K562 (cell line): ENCODE results near the gene ALDH1A3. TPM values are rescaled to one million over a fixed set of nuclear protein-coding genes. Genes with fewer than 3 reads are reported as not detected.

Experiments used
- ATAC-seq: fragments of 200-7000 bp; cut with Tn5 transposase; 3 replicates; pipeline ENCODE4 v1.9.1; 2020; ENCODE audit warnings: moderate library complexity
- BruUV-seq: library from RNA; stranded (reverse); fragments of 400-500 nt; replicated peaks from 2 replicates; lab custom pipeline; 2021; lab: Mats Ljungman, UMichigan
- CTCF ChIA-PET: fragments of 300-600 bp; formaldehyde crosslinking; extraction: SDS; loops from one replicate; lab custom pipeline; 2021; ENCODE audit warnings: low intra/inter-chr PET ratio; lab: Yijun Ruan, JAX
- POLR2A ChIA-PET: fragments of 300-600, 350-650 bp; sonication (Branson Sonifier 250); formaldehyde crosslinking; extraction: SDS; loops from one replicate; lab custom pipeline; 2021; ENCODE audit warnings: antibody characterized with exemption, inconsistent platforms; lab: Yijun Ruan, JAX
- DNase-seq, 4 experiments: peaks; one replicate each; pipeline versions ENCODE4 v3.0.0 to v3.0.0-alpha.2; 2011 to 2018; ENCODE audit warnings: low spot score in 3 of 4, mixed read lengths in 3 of 4; ENCODE audit errors: extremely low read depth in 1 of 4
- FAIRE-seq: peaks from 2 replicates; lab custom pipeline; 2011; peaks lifted over from hg19 to GRCh38; lab: Jason Lieb, UNC
- H2AFZ ChIP-seq: 2 replicates; pipeline ENCODE4 v1.6.0; 2011; ENCODE audit warnings: low read depth, low read length, control low read depth, inconsistent platforms
- H3K27ac ChIP-seq: fragments of 200-600 bp; 3 replicates; pipeline ENCODE4 v1.8.0; 2011; ENCODE audit warnings: low read depth, mild to moderate bottlenecking, control low read depth, inconsistent platforms, low read length, moderate library complexity, mixed read lengths; ENCODE audit errors: extremely low read depth
- H3K27me3 ChIP-seq, 2 experiments: fragments of 300-600 bp in 1 of 2; 2 replicates in 1 of 2; 3 replicates in 1 of 2; pipeline versions ENCODE4 v1.6.0 to v1.8.0; 2011; ENCODE audit warnings: inconsistent platforms in 2 of 2, low read length in 2 of 2, mild to moderate bottlenecking in 1 of 2, mixed read lengths in 1 of 2, moderate library complexity in 1 of 2; ENCODE audit not compliant: control insufficient read depth in 2 of 2, insufficient read depth in 2 of 2
- H3K36me3 ChIP-seq: fragments of 300-600 bp; 3 replicates; pipeline ENCODE4 v1.8.0; 2011; ENCODE audit warnings: mild to moderate bottlenecking, low read length, inconsistent platforms; ENCODE audit not compliant: control insufficient read depth, insufficient read depth
- H3K4me1 ChIP-seq, 2 experiments: fragments of 200-600 bp in 1 of 2; replicated peaks in 1 of 2; 2 replicates in 1 of 2; 3 replicates in 1 of 2; pipeline versions ENCODE4 v1.5.1 to v1.8.0; 2011; ENCODE audit warnings: inconsistent platforms in 2 of 2, low read length in 2 of 2, mild to moderate bottlenecking in 1 of 2, mixed read lengths in 1 of 2, moderate library complexity in 1 of 2; ENCODE audit not compliant: control insufficient read depth in 2 of 2, insufficient read depth in 2 of 2
- H3K4me2 ChIP-seq: 2 replicates; pipeline ENCODE4 v1.6.1; 2011; ENCODE audit warnings: low read length, control low read depth, inconsistent platforms, mixed read lengths; ENCODE audit not compliant: insufficient read depth
- H3K4me3 ChIP-seq: fragments of 200-600 bp; sonication (generic), shearing (Covaris generic); 2 replicates; pipeline ENCODE4 v1.5.1; 2016; ENCODE audit warnings: control low read depth, inconsistent platforms
- H3K79me2 ChIP-seq: fragments of 200-600 bp; 3 replicates; pipeline ENCODE4 v1.8.0; 2011; ENCODE audit warnings: low read length, inconsistent platforms; ENCODE audit not compliant: control insufficient read depth, insufficient read depth
- H3K9ac ChIP-seq, 2 experiments: 2 replicates each; pipeline versions ENCODE4 v1.6.0 to v1.6.1; 2011; ENCODE audit warnings: low read depth in 2 of 2, low read length in 2 of 2, control low read depth in 1 of 2, inconsistent platforms in 1 of 2, mild to moderate bottlenecking in 1 of 2, mixed read lengths in 1 of 2; ENCODE audit not compliant: insufficient read depth in 1 of 2
- H3K9me1 ChIP-seq: one replicate; pipeline ENCODE4 v1.6.0; 2011; ENCODE audit warnings: inconsistent platforms, mild to moderate bottlenecking, low read length, moderate library complexity; ENCODE audit not compliant: control insufficient read depth, insufficient read depth
- H3K9me3 ChIP-seq: replicated peaks from 2 replicates; pipeline ENCODE4 v1.5.1; 2011; ENCODE audit warnings: low read depth, low read length, inconsistent platforms; ENCODE audit not compliant: control insufficient read depth, insufficient read depth
- H4K20me1 ChIP-seq: replicated peaks from 2 replicates; pipeline ENCODE4 v1.6.1; 2011; ENCODE audit warnings: low read length, inconsistent platforms, mixed read lengths; ENCODE audit not compliant: control insufficient read depth, insufficient read depth
- GABPB1 ChIP-seq: sonication (generic); formaldehyde crosslinking; IDR thresholded peaks from 2 replicates; pipeline ENCODE4 v1.8.0; 2022; ENCODE audit warnings: mild to moderate bottlenecking, missing genetic modification reagents
- KDM2B ChIP-seq: fragments of 250-450 bp; sonication (Bioruptor Pico); IDR thresholded peaks from 2 replicates; pipeline ENCODE4 v1.8.0; 2021; ENCODE audit warnings: mild to moderate bottlenecking, moderate library complexity
- KLF16 ChIP-seq: IDR thresholded peaks from 2 replicates; pipeline ENCODE4 v1.6.1; 2016; ENCODE audit warnings: antibody characterized with exemption
- NCOA1 ChIP-seq: fragments of 450-650 bp; IDR thresholded peaks from 2 replicates; pipeline ENCODE4 v1.6.1; 2016; ENCODE audit warnings: low read depth
- YY1 ChIP-seq, 3 experiments: IDR thresholded peaks; 2 replicates each; pipeline ENCODE4 v1.6.1; 2011; ENCODE audit warnings: low read length in 2 of 3, mild to moderate bottlenecking in 2 of 3, moderate library complexity in 2 of 3, borderline replicate concordance in 1 of 3, control low read depth in 1 of 3, low read depth in 1 of 3; ENCODE audit not compliant: insufficient read depth in 3 of 3, insufficient replicate concordance in 2 of 3, control insufficient read depth in 1 of 3, insufficient read length in 1 of 3; ENCODE audit errors: extremely low read depth in 1 of 3
- ZKSCAN8 ChIP-seq: fragments of 200-800 bp; sonication (Bioruptor generic); IDR thresholded peaks from 2 replicates; pipeline ENCODE4 v1.6.1; 2016; ENCODE audit warnings: missing genetic modification characterization, missing compliant biosample characterization
- ZNF584 ChIP-seq: fragments of 200-800 bp; sonication (Bioruptor generic); IDR thresholded peaks from 2 replicates; pipeline ENCODE4 v1.6.1; 2016; ENCODE audit warnings: low read depth, mild to moderate bottlenecking, missing genetic modification characterization, missing compliant biosample characterization
- WGBS: fragments of 100-300 bp; shearing (Covaris generic); methylation state at CpG from one replicate; pipeline ENCODE4 v1.1.6; 2016; ENCODE audit warnings: low coverage, mixed read lengths; ENCODE audit not compliant: insufficient coverage; ENCODE audit errors: missing lambda C conversion rate; 5-methylcytosine and 5-hydroxymethylcytosine counted together
- in situ Hi-C: fragments of 300-500 bp; cut with MboI; formaldehyde crosslinking; loops from 4 replicates; pipeline ENCODE4 v1.15.0; 2018; ENCODE audit warnings: inconsistent platforms, mixed read lengths
- intact Hi-C: fragments of 100-400 bp; cut with micrococcal nuclease; formaldehyde crosslinking; loops from 2 replicates; pipeline ENCODE4 v1.14.2; 2022
- polyA plus RNA-seq, 8 experiments: library from polyadenylated mRNA; depleted of rRNA in 4 of 8; stranded (reverse) in 5 of 8; unstranded in 3 of 8; fragments of >200 nt; fragmentation: Nextera tagmentation in 2 of 8; fragmentation: Illumina TruSeq in 1 of 8; extraction: Ambion mirVana in 2 of 8; extraction: Trizol in 1 of 8; gene quantifications; 2 replicates each; pipeline versions ENCODE4 v1.2.1 to v1.2.3, GENCODE V29; 2011 to 2014; ENCODE audit warnings: inconsistent platforms in 1 of 8, missing spikeins in 1 of 8
- total RNA-seq, 7 experiments: library from RNA; depleted of rRNA in 6 of 7; stranded (reverse); fragments of >200 nt in 6 of 7; fragmentation: Illumina TruSeq in 2 of 7; extraction: Trizol in 2 of 7; gene quantifications; 2 replicates each; pipeline versions ENCODE4 v1.2.1 to v1.2.3, GENCODE V29; 2011 to 2021; ENCODE audit warnings: low replicate concordance in 1 of 7
- TF ChIP-seq, protein P1 (sequence below): fragments of 250-450 bp; sonication (Bioruptor Pico); IDR thresholded peaks from 2 replicates; pipeline ENCODE4 v1.9.0; 2021; ENCODE audit warnings: mild to moderate bottlenecking, inconsistent platforms

Gene ALDH1A3
- total and polyA plus RNA-seq, 9 of the 15 experiments (the other 6 are each of a cell fraction or from before 2014, with no cell fraction given), result 0.38 TPM; not detected in 8

DNA sequence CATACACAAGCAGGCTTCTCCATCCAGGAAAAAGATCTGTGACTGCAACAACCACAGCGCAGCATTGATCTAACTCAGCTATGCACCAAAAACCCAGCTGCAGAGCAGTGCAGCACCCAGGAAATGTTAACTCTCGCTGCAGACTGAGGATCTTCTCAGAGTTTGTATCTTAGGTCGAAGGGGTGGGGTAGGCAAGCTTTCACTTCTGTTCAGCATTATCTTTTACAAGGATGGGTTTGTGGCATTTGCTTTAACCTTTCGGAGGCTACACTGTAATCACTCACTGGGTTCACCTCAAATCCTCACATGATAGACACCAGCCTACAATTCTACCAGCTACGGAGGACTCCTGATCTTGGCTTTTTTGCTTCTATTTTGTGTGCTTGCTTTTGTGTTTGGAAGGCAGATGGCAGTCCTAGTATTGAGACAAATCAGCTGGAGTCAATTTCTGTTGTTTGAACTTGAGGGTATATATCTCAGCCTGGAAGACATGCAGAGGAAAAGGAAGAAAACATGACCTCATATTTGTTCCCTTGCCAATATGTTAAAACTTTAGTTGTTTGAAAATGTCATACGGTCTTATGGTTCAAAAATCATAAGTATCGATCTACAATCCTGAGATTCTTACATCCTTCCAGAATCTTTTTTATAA lies 64.7 kb downstream of the ALDH1A3 start:
- Histone ChIP-seq H2AFZ (no peak overlapping the region), H3K9me1 (no peaks in the 10 kb centered on the region), H3K4me3 (no peak overlapping the region), H3K9me3 (no peaks in the 10 kb centered on the region), H3K27ac (no peak overlapping the region), H3K9ac (no peak overlapping the region), H3K27me3 (peaks cover 17 to 27% of the 10 kb centered on the region in 2 experiments; a peak in 4 of 5 replicates), H3K4me1 (no peaks in the 10 kb centered on the region; a peak in 1 of 5 replicates), H4K20me1 (0 out of 2 replicates have a peak, but pooled peaks cover 4% of the 10 kb centered on the region), H3K36me3 (no peaks in the 10 kb centered on the region), H3K79me2 (no peaks in the 10 kb centered on the region), H3K4me2 (no peak overlapping the region)
- intact Hi-C loops (no loop called here), in situ Hi-C loops (loop anchor here (5.0 kb wide), 1 partner anchor 63 kb away; no protein-coding TSS in a partner anchor)
- ChIA-PET POLR2A (interaction anchor here (1.0 kb wide), 1 partner anchor 10 kb away, joined by 3 read pairs; no protein-coding TSS in a partner anchor), CTCF (no interaction called here)
- no TSS peak for BruUV-seq
- no peak for FAIRE-seq
- no peak for DNase-seq
- TF ChIP-seq, protein P1, sequence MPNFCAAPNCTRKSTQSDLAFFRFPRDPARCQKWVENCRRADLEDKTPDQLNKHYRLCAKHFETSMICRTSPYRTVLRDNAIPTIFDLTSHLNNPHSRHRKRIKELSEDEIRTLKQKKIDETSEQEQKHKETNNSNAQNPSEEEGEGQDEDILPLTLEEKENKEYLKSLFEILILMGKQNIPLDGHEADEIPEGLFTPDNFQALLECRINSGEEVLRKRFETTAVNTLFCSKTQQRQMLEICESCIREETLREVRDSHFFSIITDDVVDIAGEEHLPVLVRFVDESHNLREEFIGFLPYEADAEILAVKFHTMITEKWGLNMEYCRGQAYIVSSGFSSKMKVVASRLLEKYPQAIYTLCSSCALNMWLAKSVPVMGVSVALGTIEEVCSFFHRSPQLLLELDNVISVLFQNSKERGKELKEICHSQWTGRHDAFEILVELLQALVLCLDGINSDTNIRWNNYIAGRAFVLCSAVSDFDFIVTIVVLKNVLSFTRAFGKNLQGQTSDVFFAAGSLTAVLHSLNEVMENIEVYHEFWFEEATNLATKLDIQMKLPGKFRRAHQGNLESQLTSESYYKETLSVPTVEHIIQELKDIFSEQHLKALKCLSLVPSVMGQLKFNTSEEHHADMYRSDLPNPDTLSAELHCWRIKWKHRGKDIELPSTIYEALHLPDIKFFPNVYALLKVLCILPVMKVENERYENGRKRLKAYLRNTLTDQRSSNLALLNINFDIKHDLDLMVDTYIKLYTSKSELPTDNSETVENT (CRISPR knock-in tag), result no peak
- no peak for TF ChIP-seq ZNF584
- no peak for TF ChIP-seq GABPB1 (CRISPR knock-in tag)
- TF ChIP-seq KLF16, result no peak
- no peak for TF ChIP-seq YY1 (IDR thresholded peaks at IDR 0.05; ENCODE audit: borderline replicate concordance in 1 of 3, control insufficient read depth in 1 of 3, extremely low read depth in 1 of 3, insufficient read depth in 3 of 3, insufficient read length in 1 of 3, insufficient replicate concordance in 2 of 3, low read depth in 1 of 3, low read length in 2 of 3)
- TF ChIP-seq NCOA1, result no peak
- TF ChIP-seq KDM2B (CRISPR knock-in tag), result no peak
- no peak for TF ChIP-seq ZKSCAN8
- 5% methylated on average over 7 of the region's 7 CpGs for WGBS
- ATAC-seq, result no peak
